GM18870 (cell line): ENCODE results near the gene CTPS2.
"Not testable (repeated sequence)": the region's sequence is repeated elsewhere in the genome, so short reads cannot be mapped to it uniquely, and the experiment has no call there.

Source experiments
- ATAC-seq: cut with Tn5 transposase; IDR thresholded peaks from one replicate; pipeline ENCODE4 v1.9.1; 2021; ENCODE audit warnings: moderate library complexity; ENCODE audit not compliant: unreplicated experiment

CTPS2 gene

GRCh38 chrX:16659321-16659720 lies 53.1 kb downstream of the CTPS2 start:
- no peak for ATAC-seq

GRCh38 chrX:16658284-16658683 lies 54.2 kb downstream of the CTPS2 start:
- no peak for ATAC-seq

- ATAC-seq, result no peak
Measured at GRCh38 chrX:16654093-16654492, 58.4 kb downstream of the CTPS2 start.

- ATAC-seq, result no peak
Measured at GRCh38 chrX:16653424-16653823, 59.0 kb downstream of the CTPS2 start.

GRCh38 chrX:16651391-16652024 lies 61.0 kb downstream of the CTPS2 start:
- no peak for ATAC-seq

GRCh38 chrX:16649858-16650257 lies 62.6 kb downstream of the CTPS2 start, which contains the start of gene S100G:
Gene S100G, plus strand, starts transcription at chrX:16650158. Its CDS starts 849 bp downstream, at chrX:16651007.
- ATAC-seq, result no peak

- no peak for ATAC-seq
Measured at GRCh38 chrX:16646366-16647138, 65.9 kb downstream of the CTPS2 start.

GRCh38 chrX:16643176-16643575 lies 69.3 kb downstream of the CTPS2 start:
- no peak for ATAC-seq

GRCh38 chrX:16640823-16641222 lies 71.6 kb downstream of the CTPS2 start:
- no peak for ATAC-seq

GRCh38 chrX:16639966-16640365 lies 72.5 kb downstream of the CTPS2 start:
- no peak for ATAC-seq

- no peak for ATAC-seq
Measured at GRCh38 chrX:16638533-16638932, 73.9 kb downstream of the CTPS2 start.

GRCh38 chrX:16635596-16635995 lies 76.9 kb downstream of the CTPS2 start:
- ATAC-seq, result no peak

- ATAC-seq, result no peak
Measured at GRCh38 chrX:16635040-16635439, 77.4 kb downstream of the CTPS2 start.

GRCh38 chrX:16633754-16634153 lies 78.7 kb downstream of the CTPS2 start:
- no peak for ATAC-seq

- ATAC-seq, result no peak
Measured at GRCh38 chrX:16629909-16630308, 82.6 kb downstream of the CTPS2 start.

- ATAC-seq, result no peak
Measured at GRCh38 chrX:16628946-16629595, 83.4 kb downstream of the CTPS2 start.

GRCh38 chrX:16628511-16628910 lies 84.0 kb downstream of the CTPS2 start:
- ATAC-seq, result not testable (repeated sequence)

- ATAC-seq, result no peak
Measured at GRCh38 chrX:16619024-16619423, 93.4 kb downstream of the CTPS2 start.

GRCh38 chrX:16618422-16618821 lies 94.0 kb downstream of the CTPS2 start:
- no peak for ATAC-seq

- ATAC-seq, result no peak
Measured at GRCh38 chrX:16617382-16617781, 95.1 kb downstream of the CTPS2 start.

- ATAC-seq, result no peak
Measured at GRCh38 chrX:16612257-16612897, 100.1 kb downstream of the CTPS2 start.
